ENCODE measurements around the gene RAB8A.

DNA sequence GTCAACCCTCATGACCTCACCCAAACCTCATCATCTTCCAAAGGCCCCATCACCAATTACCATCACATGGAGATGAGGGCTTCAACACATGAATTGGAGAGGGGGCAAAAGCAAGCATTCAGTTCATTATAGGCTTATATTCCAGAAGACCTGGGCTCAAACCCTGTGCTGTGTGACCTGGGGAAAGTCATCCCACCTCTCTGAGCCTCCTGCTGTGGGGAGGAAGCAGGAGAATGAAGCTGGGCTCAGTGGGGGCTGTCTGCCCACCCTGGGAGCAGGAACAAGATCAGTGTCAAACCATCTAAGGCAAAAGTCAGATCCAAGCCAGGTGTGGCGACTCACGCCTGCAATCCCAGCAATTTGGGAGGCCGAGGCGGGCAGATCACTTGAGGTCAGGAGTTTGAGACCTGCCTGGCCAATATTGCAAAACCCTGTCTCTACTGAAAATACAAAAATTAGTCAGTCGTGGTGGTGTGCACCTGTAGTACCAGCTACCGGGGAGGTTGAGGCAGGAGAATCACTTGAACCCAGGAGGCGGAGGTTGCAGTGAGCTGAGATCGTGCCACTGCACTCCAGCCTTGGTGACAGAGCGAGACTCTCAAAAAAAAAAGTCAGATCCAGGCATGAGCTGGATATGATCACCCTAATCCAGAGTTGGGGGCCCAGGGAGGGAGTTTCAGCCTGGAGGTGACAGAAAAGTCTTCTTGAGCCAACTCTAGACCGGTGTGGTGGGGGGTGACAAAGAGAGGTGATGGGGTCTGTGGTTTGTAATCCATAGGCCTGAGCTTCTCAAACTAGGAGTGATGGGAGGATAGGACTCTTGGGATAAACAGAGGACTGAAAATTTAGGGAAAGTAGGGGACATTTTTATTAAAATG, 37.0 kb upstream of the RAB8A start:
- TF ChIP-seq EZH2 (IDR thresholded peaks at IDR 0.05): no peak
- TF ChIP-seq, protein P1, sequence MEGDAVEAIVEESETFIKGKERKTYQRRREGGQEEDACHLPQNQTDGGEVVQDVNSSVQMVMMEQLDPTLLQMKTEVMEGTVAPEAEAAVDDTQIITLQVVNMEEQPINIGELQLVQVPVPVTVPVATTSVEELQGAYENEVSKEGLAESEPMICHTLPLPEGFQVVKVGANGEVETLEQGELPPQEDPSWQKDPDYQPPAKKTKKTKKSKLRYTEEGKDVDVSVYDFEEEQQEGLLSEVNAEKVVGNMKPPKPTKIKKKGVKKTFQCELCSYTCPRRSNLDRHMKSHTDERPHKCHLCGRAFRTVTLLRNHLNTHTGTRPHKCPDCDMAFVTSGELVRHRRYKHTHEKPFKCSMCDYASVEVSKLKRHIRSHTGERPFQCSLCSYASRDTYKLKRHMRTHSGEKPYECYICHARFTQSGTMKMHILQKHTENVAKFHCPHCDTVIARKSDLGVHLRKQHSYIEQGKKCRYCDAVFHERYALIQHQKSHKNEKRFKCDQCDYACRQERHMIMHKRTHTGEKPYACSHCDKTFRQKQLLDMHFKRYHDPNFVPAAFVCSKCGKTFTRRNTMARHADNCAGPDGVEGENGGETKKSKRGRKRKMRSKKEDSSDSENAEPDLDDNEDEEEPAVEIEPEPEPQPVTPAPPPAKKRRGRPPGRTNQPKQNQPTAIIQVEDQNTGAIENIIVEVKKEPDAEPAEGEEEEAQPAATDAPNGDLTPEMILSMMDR (IDR thresholded peaks at IDR 0.05): no peak
